Loucy (cell line): ENCODE results near the gene PITRM1.

Experiments
- H2AFZ ChIP-seq: fragments of 200-600 bp; sonication (generic); 2 replicates; pipeline ENCODE4 v1.6.0; 2016; ENCODE audit warnings: antibody characterized with exemption, mild to moderate bottlenecking, low read length, moderate library complexity
- H3F3A ChIP-seq: fragments of 200-600 bp; 2 replicates; pipeline ENCODE4 v1.6.0; 2016; ENCODE audit warnings: antibody characterized with exemption, low read depth, mild to moderate bottlenecking
- H3K27me3 ChIP-seq: fragments of 200-600 bp; sonication (generic); 2 replicates; pipeline ENCODE4 v1.6.1; 2014; ENCODE audit warnings: low read length, mild to moderate bottlenecking; ENCODE audit not compliant: insufficient read depth, poor library complexity, severe bottlenecking
- H3K36me3 ChIP-seq: fragments of 200-600 bp; sonication (generic); 2 replicates; pipeline ENCODE4 v1.6.1; 2016; ENCODE audit warnings: low read length; ENCODE audit not compliant: insufficient read depth
- H3K4me1 ChIP-seq: fragments of 200-600 bp; sonication (generic); 2 replicates; pipeline ENCODE4 v1.5.1; 2014; ENCODE audit warnings: low read length, mild to moderate bottlenecking; ENCODE audit not compliant: insufficient read depth, poor library complexity, severe bottlenecking
- H3K4me2 ChIP-seq: fragments of 200-600 bp; sonication (generic); 2 replicates; pipeline ENCODE4 v1.6.0; 2014; ENCODE audit warnings: antibody characterized with exemption, low read length, low read depth, mild to moderate bottlenecking; ENCODE audit not compliant: poor library complexity, severe bottlenecking
- H3K4me3 ChIP-seq: fragments of 200-600 bp; sonication (generic); 2 replicates; pipeline ENCODE4 v1.5.1; 2014; ENCODE audit warnings: low read length, mild to moderate bottlenecking, mixed read lengths; ENCODE audit not compliant: poor library complexity, severe bottlenecking
- H3K79me2 ChIP-seq: fragments of 200-600 bp; sonication (generic); 2 replicates; pipeline ENCODE4 v1.6.1; 2014; ENCODE audit warnings: low read length; ENCODE audit not compliant: insufficient read depth
- H3K9ac ChIP-seq: fragments of 200-600 bp; sonication (generic); 2 replicates; pipeline ENCODE4 v1.6.0; 2014; ENCODE audit warnings: mild to moderate bottlenecking, low read depth, low read length, moderate library complexity; ENCODE audit not compliant: poor library complexity, severe bottlenecking
- H3K9me2 ChIP-seq: fragments of 200-600 bp; sonication (generic); replicated peaks from 2 replicates; pipeline ENCODE4 v1.6.1; 2016; ENCODE audit warnings: low read depth, low read length, mixed read lengths
- H3K9me3 ChIP-seq: fragments of 200-600 bp; sonication (generic); 2 replicates; pipeline ENCODE4 v1.6.1; 2014; ENCODE audit warnings: mild to moderate bottlenecking, antibody characterized with exemption, low read length, low read depth; ENCODE audit not compliant: insufficient read depth
- H4K20me1 ChIP-seq: fragments of 200-600 bp; sonication (generic); 2 replicates; pipeline ENCODE4 v1.6.0; 2014; ENCODE audit warnings: antibody characterized with exemption, low read length, mild to moderate bottlenecking; ENCODE audit not compliant: insufficient read depth, poor library complexity, severe bottlenecking
- CTCF ChIP-seq: fragments of 200-600 bp; sonication (generic); conservative IDR thresholded peaks from 2 replicates; pipeline ENCODE4 v1.5.1; 2014; ENCODE audit warnings: mild to moderate bottlenecking, antibody characterized with exemption, low read length
- EZH2phosphoT487 ChIP-seq: fragments of 200-600 bp; IDR thresholded peaks from 2 replicates; pipeline ENCODE4 v1.6.1; 2018; ENCODE audit warnings: antibody characterized with exemption, mild to moderate bottlenecking, moderate library complexity, borderline replicate concordance

PITRM1 gene

GRCh38 chr10:3126249-3126648 lies 46.3 kb downstream of the PITRM1 start:
- Histone ChIP-seq H3K9me3 (no peaks in the 10 kb centered on the region), H2AFZ (no peak overlapping the region), H3K79me2 (no peaks in the 10 kb centered on the region), H3K36me3 (peaks cover 71% of the 10 kb centered on the region; the same call in 1 of the 2 replicates), H3K9me2 (no peaks in the 10 kb centered on the region), H3K27me3 (no peaks in the 10 kb centered on the region), H3K4me2 (no peak overlapping the region), H4K20me1 (no peaks in the 10 kb centered on the region), H3K4me1 (no peaks in the 10 kb centered on the region), H3K4me3 (no peak overlapping the region), H3K9ac (no peak overlapping the region), H3F3A (no peaks in the 10 kb centered on the region)
- TF ChIP-seq CTCF: no peak
- TF ChIP-seq EZH2phosphoT487: no peak

- TF ChIP-seq CTCF (no peak), EZH2phosphoT487 (no peak)
- Histone ChIP-seq H2AFZ (no peak overlapping the region), H3K9me3 (no peaks in the 10 kb centered on the region), H3K79me2 (no peaks in the 10 kb centered on the region), H4K20me1 (no peaks in the 10 kb centered on the region), H3K4me2 (no peak overlapping the region), H3F3A (no peaks in the 10 kb centered on the region), H3K27me3 (no peaks in the 10 kb centered on the region), H3K4me1 (no peaks in the 10 kb centered on the region), H3K9ac (no peak overlapping the region), H3K36me3 (peaks cover 77% of the 10 kb centered on the region; the same call in 1 of the 2 replicates), H3K4me3 (no peak overlapping the region), H3K9me2 (no peaks in the 10 kb centered on the region)
Measured at GRCh38 chr10:3125527-3126170, 46.9 kb downstream of the PITRM1 start.

GRCh38 chr10:3124412-3125175 lies 48.0 kb downstream of the PITRM1 start:
- TF ChIP-seq CTCF: no peak
- no peak for TF ChIP-seq EZH2phosphoT487
- Histone ChIP-seq H2AFZ (no peak overlapping the region), H4K20me1 (no peaks in the 10 kb centered on the region)

More at GRCh38 chr10:3124412-3125175, 48.0 kb downstream of the PITRM1 start:
- no peaks in the 10 kb centered on the region for H3K4me1 ChIP-seq
- H3K4me2 ChIP-seq: no peak overlapping the region
- H3K4me3 ChIP-seq: no peak overlapping the region
- H3K9ac ChIP-seq: no peak overlapping the region
- H3F3A ChIP-seq: no peaks in the 10 kb centered on the region
- H3K36me3 ChIP-seq: peaks cover 79% of the 10 kb centered on the region; the same call in 1 of the 2 replicates
- no peaks in the 10 kb centered on the region for H3K79me2 ChIP-seq
- H3K9me3 ChIP-seq: no peaks in the 10 kb centered on the region
- H3K9me2 ChIP-seq: no peaks in the 10 kb centered on the region
- H3K27me3 ChIP-seq: no peaks in the 10 kb centered on the region
